RCC 7860 (cell line): ENCODE data around the gene HOMER2.

Source experiments
- DNase-seq: peaks from one replicate; pipeline ENCODE4 v3.0.0-alpha.2; 2015; ENCODE audit warnings: low spot score
- FAIRE-seq: peaks from 2 replicates; lab custom pipeline; 2012; peaks lifted over from hg19 to GRCh38; lab: Jason Lieb, UNC

Gene HOMER2

GRCh38 chr15:82933576-82933975 lies 18.9 kb downstream of the HOMER2 start:
- FAIRE-seq = no peak

DNA sequence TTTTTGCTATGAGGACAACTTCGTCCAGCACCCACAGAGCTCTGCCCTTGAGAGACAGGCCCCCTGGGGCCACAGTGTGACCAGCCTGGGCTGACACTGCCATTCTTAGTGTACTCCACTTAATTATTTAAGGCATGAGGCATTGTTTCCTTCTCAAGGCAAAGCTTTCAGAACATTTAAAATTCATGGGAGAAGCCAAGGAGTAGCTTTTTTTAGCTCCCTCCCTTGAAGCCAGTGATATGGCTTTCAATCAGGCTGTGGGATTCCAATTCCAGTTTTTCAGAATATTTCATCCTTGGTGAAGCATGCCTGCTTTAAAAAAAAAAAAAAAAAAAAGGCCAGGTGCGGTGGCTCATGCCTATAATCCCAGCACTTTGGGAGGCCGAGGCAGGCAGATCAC lies 21.3 kb downstream of the HOMER2 start:
- DNase-seq (no peak), FAIRE-seq (no peak)

More at GRCh38 chr15:82933576-82933975, 18.9 kb downstream of the HOMER2 start:
- DNase-seq = peak; percentile 36

- FAIRE-seq = no peak
These were observed 22.1 kb downstream of the HOMER2 start for GRCh38 chr15:82930461-82930860.

DNA sequence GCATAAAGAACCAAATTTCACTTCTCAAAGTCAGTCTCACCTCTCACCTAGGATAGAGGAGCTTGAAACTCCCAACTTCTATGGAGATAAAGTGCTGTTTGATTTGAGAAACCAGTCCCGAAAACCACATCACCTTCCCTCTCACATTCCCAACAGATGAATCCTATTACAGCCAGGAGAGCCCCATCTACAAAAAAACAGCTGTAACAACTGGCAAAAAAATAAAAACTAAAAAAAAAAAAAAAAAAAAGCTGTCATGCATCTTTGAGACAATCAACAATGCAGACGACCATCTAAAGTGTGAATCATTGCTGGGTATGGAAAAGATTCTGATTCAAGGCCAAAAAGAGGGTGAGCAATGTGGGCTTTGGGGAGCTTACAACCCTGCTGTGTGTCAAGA lies 23.8 kb downstream of the HOMER2 start:
- FAIRE-seq = no peak
- no peak for DNase-seq

More at GRCh38 chr15:82930461-82930860, 22.1 kb downstream of the HOMER2 start:
- no peak for DNase-seq

- DNase-seq = no peak
- FAIRE-seq = no peak
These were observed 28.8 kb downstream of the HOMER2 start for GRCh38 chr15:82923744-82924143.

DNA sequence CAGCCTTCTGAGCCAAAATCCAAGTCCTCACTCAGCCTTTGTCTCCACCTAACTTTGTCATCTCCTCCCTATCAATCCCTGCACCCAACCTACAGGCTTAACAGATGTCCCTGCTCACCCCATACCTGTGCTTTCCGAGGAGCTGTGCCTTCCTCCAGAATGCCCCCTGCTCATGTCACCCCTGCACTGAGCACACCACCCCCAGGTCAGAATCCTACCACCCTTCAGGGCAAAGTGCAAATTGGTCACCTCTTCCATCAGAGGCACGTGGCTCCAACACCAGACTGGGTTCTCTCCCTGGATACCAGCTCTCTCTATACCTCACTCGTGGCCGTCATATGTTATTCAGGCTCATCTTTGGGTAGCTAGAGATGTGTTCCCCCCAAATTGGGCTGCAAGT lies 29.8 kb downstream of the HOMER2 start:
- FAIRE-seq (no peak), DNase-seq (no peak)

- FAIRE-seq (no peak), DNase-seq (no peak)
These were observed 30.6 kb downstream of the HOMER2 start for GRCh38 chr15:82921939-82922338.

- DNase-seq = no peak
- no peak for FAIRE-seq
These were observed 31.3 kb downstream of the HOMER2 start for GRCh38 chr15:82921242-82921641.

GRCh38 chr15:82919231-82919886 lies 33.2 kb downstream of the HOMER2 start:
- DNase-seq (no peak), FAIRE-seq (no peak)

DNA sequence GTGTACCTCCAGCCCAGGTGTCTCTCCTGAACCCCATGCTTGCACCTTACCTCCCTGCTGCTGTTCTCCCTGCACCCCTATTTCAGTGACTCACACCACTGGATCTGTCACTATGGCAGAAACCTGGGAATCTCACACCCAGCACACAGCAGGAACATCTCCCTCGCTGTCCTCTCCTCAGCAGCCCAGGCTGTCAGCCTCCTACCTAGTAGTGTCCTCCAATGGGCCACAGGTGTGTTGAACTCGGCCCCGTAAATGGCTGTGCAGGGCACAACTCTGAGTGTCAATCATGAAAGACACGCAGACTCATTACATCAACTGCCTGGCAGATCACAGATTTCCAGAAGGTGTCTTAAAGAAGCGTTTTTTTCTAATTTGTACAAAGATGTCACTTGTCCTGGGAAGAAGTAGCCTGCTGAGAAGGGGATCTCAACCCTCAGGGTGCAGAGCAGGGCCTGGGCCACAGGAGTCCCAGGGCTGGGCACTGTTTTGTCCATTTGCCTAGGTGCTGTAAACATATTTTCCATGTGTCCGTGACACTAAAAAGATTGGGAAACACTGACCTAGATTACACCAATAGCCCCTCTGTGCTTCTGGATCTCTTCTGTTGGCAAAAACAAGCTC lies 33.8 kb downstream of the HOMER2 start:
- DNase-seq (no peak), FAIRE-seq (no peak)

DNA sequence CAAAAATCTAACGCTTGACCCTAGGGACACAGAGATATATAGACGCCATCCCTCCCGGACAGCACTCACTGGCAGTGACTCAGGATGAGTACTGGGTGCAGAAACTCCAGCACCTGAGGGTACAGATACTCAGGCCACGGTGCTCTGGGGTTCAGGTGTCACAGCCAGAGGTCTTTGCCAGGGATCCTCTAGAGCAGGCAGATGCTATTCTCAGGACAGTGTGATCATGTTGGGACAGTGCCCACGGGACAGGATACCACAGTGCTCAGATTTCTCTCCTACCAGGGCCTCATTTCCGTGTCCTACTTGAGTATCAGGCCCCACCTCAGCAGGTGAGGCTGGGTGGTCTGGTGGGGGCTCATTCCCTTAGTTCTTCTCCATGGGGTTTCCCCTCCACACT lies 34.4 kb downstream of the HOMER2 start:
- DNase-seq (no peak), FAIRE-seq (no peak)

DNA sequence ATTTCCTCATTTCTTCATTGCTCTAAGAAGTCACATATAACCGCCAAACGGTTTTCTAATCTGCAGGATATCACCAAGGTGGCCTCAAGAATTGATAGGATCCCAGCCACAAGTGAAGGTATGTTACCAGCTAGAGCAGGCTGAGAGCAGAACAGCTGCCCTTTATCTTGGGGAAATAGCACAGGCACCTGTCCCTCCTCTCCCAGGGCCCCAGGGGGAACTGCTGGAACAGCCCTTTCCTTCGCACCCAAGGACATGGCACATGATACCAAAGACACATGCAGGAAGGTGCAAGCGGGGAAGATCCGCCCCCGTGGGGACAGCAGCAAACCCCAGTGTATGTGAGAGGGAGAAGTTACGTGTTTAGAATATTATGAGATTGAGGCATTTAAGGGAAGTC lies 35.3 kb downstream of the HOMER2 start:
- no peak for FAIRE-seq
- no peak for DNase-seq

- FAIRE-seq = no peak
These were observed 36.2 kb downstream of the HOMER2 start for GRCh38 chr15:82916161-82916952.

DNA sequence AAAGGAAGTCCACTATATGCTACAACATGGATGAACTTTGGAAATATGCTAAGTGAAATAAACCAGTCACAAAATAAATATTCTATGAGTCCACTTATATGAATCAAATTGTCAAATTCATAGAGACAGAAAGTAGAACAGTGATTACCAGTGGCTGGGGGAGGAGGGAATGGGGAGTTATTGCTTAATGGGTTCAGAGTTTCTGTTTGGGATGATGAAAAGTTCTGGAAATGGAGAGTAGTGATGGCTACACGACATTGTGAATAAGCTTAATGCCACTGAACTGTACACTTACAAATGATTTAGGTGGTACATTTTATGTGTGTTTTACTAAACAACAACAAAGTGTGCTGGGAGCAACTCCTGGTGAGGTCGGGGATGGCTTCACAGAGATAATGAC lies 38.1 kb downstream of the HOMER2 start:
- DNase-seq (no peak), FAIRE-seq (no peak)

More at GRCh38 chr15:82916161-82916952, 36.2 kb downstream of the HOMER2 start:
- DNase-seq = no peak

GRCh38 chr15:82911458-82911857 lies 41.1 kb downstream of the HOMER2 start:
- FAIRE-seq (no peak), DNase-seq (no peak)

- FAIRE-seq (no peak), DNase-seq (no peak)
These were observed 41.8 kb downstream of the HOMER2 start for GRCh38 chr15:82910721-82911120.

GRCh38 chr15:82909080-82909815 lies 43.3 kb downstream of the HOMER2 start:
- no peak for DNase-seq
- FAIRE-seq = no peak

GRCh38 chr15:82907350-82907749 lies 45.2 kb downstream of the HOMER2 start:
- no peak for FAIRE-seq

DNA sequence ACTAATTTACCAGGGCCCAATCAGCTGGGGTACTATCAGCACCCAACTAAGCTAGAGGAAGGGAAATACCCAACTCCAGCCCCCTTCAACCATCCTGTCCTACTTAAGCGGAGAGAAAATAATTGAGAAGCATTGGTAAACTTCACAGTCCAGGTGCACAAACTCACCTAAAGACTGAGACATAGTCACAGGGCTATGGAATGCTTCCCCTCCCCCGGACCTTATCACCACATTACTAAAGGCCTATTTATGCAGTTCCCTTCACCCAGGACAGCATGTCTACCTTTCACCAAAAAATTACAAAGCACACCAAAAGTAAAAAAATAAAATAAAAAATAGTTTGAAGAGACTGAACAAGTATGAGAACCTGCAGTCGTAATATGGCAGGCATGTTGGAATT lies 47.9 kb downstream of the HOMER2 start:
- DNase-seq = no peak
- FAIRE-seq = no peak

More at GRCh38 chr15:82907350-82907749, 45.2 kb downstream of the HOMER2 start:
- DNase-seq = no peak

GRCh38 chr15:82903511-82903910 lies 49.0 kb downstream of the HOMER2 start:
- DNase-seq (no peak), FAIRE-seq (no peak)
